ENCODE results near the gene PITPNC1.

The PITPNC1 gene

GRCh38 chr17:67663457-67663856, 286.4 kb downstream of the PITPNC1 start:
- no peak for ATAC-seq (ENCODE audit: low read depth)
- H3K4me3 Mint-ChIP-seq, result no peak overlapping the region
- no peak for DNase-seq (ENCODE audit: low spot score in 2 of 2)
- H3K4me1 Mint-ChIP-seq, result no peaks in the 10 kb centered on the region
- H3K27me3 Mint-ChIP-seq, result no peaks in the 10 kb centered on the region
- no peak overlapping the region for H3K27ac Mint-ChIP-seq
- peaks cover 12% of the 10 kb centered on the region for H3K36me3 Mint-ChIP-seq
- peaks cover 4% of the 10 kb centered on the region for H3K9me3 Mint-ChIP-seq

GRCh38 chr17:67666028-67666427, 288.9 kb downstream of the PITPNC1 start:
- H3K36me3 Mint-ChIP-seq, result peaks cover 7% of the 10 kb centered on the region
- DNase-seq (ENCODE audit: low spot score in 2 of 2), result no peak

GRCh38 chr17:67666710-67667109, 289.6 kb downstream of the PITPNC1 start:
- no peak for DNase-seq (ENCODE audit: low spot score in 2 of 2)
- Mint-ChIP-seq H3K4me3 (no peak overlapping the region), H3K4me1 (no peaks in the 10 kb centered on the region), H3K36me3 (peaks cover 3% of the 10 kb centered on the region), H3K27ac (no peak overlapping the region), H3K9me3 (peaks cover 1% of the 10 kb centered on the region), H3K27me3 (no peaks in the 10 kb centered on the region)
- ATAC-seq (ENCODE audit: low read depth), result no peak

More at GRCh38 chr17:67666028-67666427, 288.9 kb downstream of the PITPNC1 start:
- Mint-ChIP-seq H3K4me3 (no peak overlapping the region), H3K27ac (no peak overlapping the region), H3K9me3 (peaks cover 1% of the 10 kb centered on the region), H3K4me1 (no peaks in the 10 kb centered on the region), H3K27me3 (no peaks in the 10 kb centered on the region)
- ATAC-seq (ENCODE audit: low read depth), result no peak

GRCh38 chr17:67671493-67671892, 294.4 kb downstream of the PITPNC1 start:
- H3K27ac Mint-ChIP-seq, result no peak overlapping the region
- DNase-seq (ENCODE audit: low spot score in 2 of 2) (no peak), ATAC-seq (ENCODE audit: low read depth) (no peak)
- no peaks in the 10 kb centered on the region for H3K27me3 Mint-ChIP-seq
- H3K9me3 Mint-ChIP-seq, result peaks cover 1% of the 10 kb centered on the region
- H3K36me3 Mint-ChIP-seq, result peaks cover 3% of the 10 kb centered on the region
- H3K4me1 Mint-ChIP-seq, result no peaks in the 10 kb centered on the region
- H3K4me3 Mint-ChIP-seq, result no peak overlapping the region

- H3K4me3 Mint-ChIP-seq, result no peak overlapping the region
- DNase-seq (ENCODE audit: low spot score in 2 of 2) (no peak), ATAC-seq (ENCODE audit: low read depth) (no peak)
- no peaks in the 10 kb centered on the region for H3K4me1 Mint-ChIP-seq
- peaks cover 5% of the 10 kb centered on the region for H3K36me3 Mint-ChIP-seq
- H3K27me3 Mint-ChIP-seq, result no peaks in the 10 kb centered on the region
- no peak overlapping the region for H3K27ac Mint-ChIP-seq
- peaks cover 1% of the 10 kb centered on the region for H3K9me3 Mint-ChIP-seq
Measured at GRCh38 chr17:67672592-67673335, 295.7 kb downstream of the PITPNC1 start.

GRCh38 chr17:67675481-67675880, 298.4 kb downstream of the PITPNC1 start:
- Mint-ChIP-seq H3K9me3 (no peaks in the 10 kb centered on the region), H3K27ac (no peak overlapping the region), H3K4me3 (no peak overlapping the region), H3K36me3 (peaks cover 2% of the 10 kb centered on the region), H3K4me1 (peaks cover under 1% of the 10 kb centered on the region), H3K27me3 (no peaks in the 10 kb centered on the region)
- DNase-seq (ENCODE audit: low spot score in 2 of 2) (no peak), ATAC-seq (ENCODE audit: low read depth) (no peak)

GRCh38 chr17:67676305-67676704, 299.2 kb downstream of the PITPNC1 start:
- no peak overlapping the region for H3K4me3 Mint-ChIP-seq
- peaks cover 2% of the 10 kb centered on the region for H3K36me3 Mint-ChIP-seq
- H3K4me1 Mint-ChIP-seq, result peaks cover 4% of the 10 kb centered on the region
- DNase-seq (ENCODE audit: low spot score in 2 of 2), result no peak
- no peaks in the 10 kb centered on the region for H3K27me3 Mint-ChIP-seq
- H3K27ac Mint-ChIP-seq, result no peak overlapping the region
- no peaks in the 10 kb centered on the region for H3K9me3 Mint-ChIP-seq
- ATAC-seq (ENCODE audit: low read depth), result no peak

- peaks cover 2% of the 10 kb centered on the region for H3K36me3 Mint-ChIP-seq
- no peak overlapping the region for H3K27ac Mint-ChIP-seq
- H3K27me3 Mint-ChIP-seq, result no peaks in the 10 kb centered on the region
- H3K4me1 Mint-ChIP-seq, result peaks cover 4% of the 10 kb centered on the region
- ATAC-seq (ENCODE audit: low read depth) (no peak), DNase-seq (ENCODE audit: low spot score in 2 of 2) (no peak)
- no peaks in the 10 kb centered on the region for H3K9me3 Mint-ChIP-seq
- H3K4me3 Mint-ChIP-seq, result no peak overlapping the region
Measured at GRCh38 chr17:67678414-67678813, 301.3 kb downstream of the PITPNC1 start.

- no peak overlapping the region for H3K4me3 Mint-ChIP-seq
- peaks cover 2% of the 10 kb centered on the region for H3K36me3 Mint-ChIP-seq
- H3K27me3 Mint-ChIP-seq, result no peaks in the 10 kb centered on the region
- DNase-seq (ENCODE audit: low spot score in 2 of 2) (no peak), ATAC-seq (ENCODE audit: low read depth) (no peak)
- peaks cover 4% of the 10 kb centered on the region for H3K4me1 Mint-ChIP-seq
- no peak overlapping the region for H3K27ac Mint-ChIP-seq
- H3K9me3 Mint-ChIP-seq, result no peaks in the 10 kb centered on the region
Measured at GRCh38 chr17:67679225-67679624, 302.1 kb downstream of the PITPNC1 start.

- no peak for ATAC-seq (ENCODE audit: low read depth)
- H3K27ac Mint-ChIP-seq, result no peak overlapping the region
Measured at GRCh38 chr17:67679721-67680120, 302.6 kb downstream of the PITPNC1 start.

GRCh38 chr17:67680445-67681224, 303.6 kb downstream of the PITPNC1 start:
- peaks cover 4% of the 10 kb centered on the region for H3K4me1 Mint-ChIP-seq
- H3K36me3 Mint-ChIP-seq, result peaks cover 2% of the 10 kb centered on the region
- no peak for ATAC-seq (ENCODE audit: low read depth)
- H3K9me3 Mint-ChIP-seq, result no peaks in the 10 kb centered on the region
- no peaks in the 10 kb centered on the region for H3K27me3 Mint-ChIP-seq
- no peak overlapping the region for H3K4me3 Mint-ChIP-seq
- H3K27ac Mint-ChIP-seq, result peak overlapping the region; percentile 19
- no peak for DNase-seq (ENCODE audit: low spot score in 2 of 2)

More at GRCh38 chr17:67679721-67680120, 302.6 kb downstream of the PITPNC1 start:
- H3K27me3 Mint-ChIP-seq, result no peaks in the 10 kb centered on the region
- no peaks in the 10 kb centered on the region for H3K9me3 Mint-ChIP-seq
- peaks cover 2% of the 10 kb centered on the region for H3K36me3 Mint-ChIP-seq
- H3K4me3 Mint-ChIP-seq, result no peak overlapping the region
- DNase-seq (ENCODE audit: low spot score in 2 of 2), result no peak
- peaks cover 4% of the 10 kb centered on the region for H3K4me1 Mint-ChIP-seq

GRCh38 chr17:67682196-67682595, 305.1 kb downstream of the PITPNC1 start:
- H3K4me1 Mint-ChIP-seq, result peaks cover 4% of the 10 kb centered on the region
- DNase-seq (ENCODE audit: low spot score in 2 of 2) (no peak), ATAC-seq (ENCODE audit: low read depth) (no peak)
- no peak overlapping the region for H3K4me3 Mint-ChIP-seq
- no peaks in the 10 kb centered on the region for H3K36me3 Mint-ChIP-seq
- no peaks in the 10 kb centered on the region for H3K27me3 Mint-ChIP-seq
- no peaks in the 10 kb centered on the region for H3K9me3 Mint-ChIP-seq
- no peak overlapping the region for H3K27ac Mint-ChIP-seq

GRCh38 chr17:67685351-67685750, 308.3 kb downstream of the PITPNC1 start:
- peaks cover 4% of the 10 kb centered on the region for H3K4me1 Mint-ChIP-seq
- H3K27ac Mint-ChIP-seq, result no peak overlapping the region
- H3K27me3 Mint-ChIP-seq, result no peaks in the 10 kb centered on the region
- no peak overlapping the region for H3K4me3 Mint-ChIP-seq
- H3K9me3 Mint-ChIP-seq, result no peaks in the 10 kb centered on the region
- ATAC-seq (ENCODE audit: low read depth), result no peak
- H3K36me3 Mint-ChIP-seq, result no peaks in the 10 kb centered on the region
- DNase-seq (ENCODE audit: low spot score in 2 of 2), result no peak

GRCh38 chr17:67686241-67686640, 309.2 kb downstream of the PITPNC1 start:
- H3K27ac Mint-ChIP-seq, result no peak overlapping the region

More at GRCh38 chr17:67686241-67686640, 309.2 kb downstream of the PITPNC1 start:
- Mint-ChIP-seq H3K27me3 (no peaks in the 10 kb centered on the region), H3K4me1 (no peaks in the 10 kb centered on the region), H3K36me3 (no peaks in the 10 kb centered on the region), H3K4me3 (no peak overlapping the region), H3K9me3 (no peaks in the 10 kb centered on the region)
- DNase-seq (ENCODE audit: low spot score in 2 of 2) (no peak), ATAC-seq (ENCODE audit: low read depth) (no peak)
